Stimulated activated CD4-positive, alpha-beta T cell treated with anti-CD3 and anti-CD28 coated beads, Interleukin-4, amount 100 ng/mL, for 4 hours (primary cell): Measurements from ENCODE around the gene P2RY11.

Experiments used
- DNase-seq, 2 experiments: peaks; one replicate each; pipeline ENCODE4 v3.0.0-alpha.2; 2020

Gene P2RY11

GRCh38 chr19:10113964-10114650 lies 2.6 kb downstream of the P2RY11 start:
- DNase-seq = no peak

- no peak for DNase-seq
Measured at GRCh38 chr19:10114651-10115391, 3.3 kb downstream of the P2RY11 start.

GRCh38 chr19:10115392-10116084 lies 4.0 kb downstream of the P2RY11 start:
- DNase-seq = no peak

GRCh38 chr19:10116085-10116865 lies 4.8 kb downstream of the P2RY11 start:
- no peak for DNase-seq

DNA sequence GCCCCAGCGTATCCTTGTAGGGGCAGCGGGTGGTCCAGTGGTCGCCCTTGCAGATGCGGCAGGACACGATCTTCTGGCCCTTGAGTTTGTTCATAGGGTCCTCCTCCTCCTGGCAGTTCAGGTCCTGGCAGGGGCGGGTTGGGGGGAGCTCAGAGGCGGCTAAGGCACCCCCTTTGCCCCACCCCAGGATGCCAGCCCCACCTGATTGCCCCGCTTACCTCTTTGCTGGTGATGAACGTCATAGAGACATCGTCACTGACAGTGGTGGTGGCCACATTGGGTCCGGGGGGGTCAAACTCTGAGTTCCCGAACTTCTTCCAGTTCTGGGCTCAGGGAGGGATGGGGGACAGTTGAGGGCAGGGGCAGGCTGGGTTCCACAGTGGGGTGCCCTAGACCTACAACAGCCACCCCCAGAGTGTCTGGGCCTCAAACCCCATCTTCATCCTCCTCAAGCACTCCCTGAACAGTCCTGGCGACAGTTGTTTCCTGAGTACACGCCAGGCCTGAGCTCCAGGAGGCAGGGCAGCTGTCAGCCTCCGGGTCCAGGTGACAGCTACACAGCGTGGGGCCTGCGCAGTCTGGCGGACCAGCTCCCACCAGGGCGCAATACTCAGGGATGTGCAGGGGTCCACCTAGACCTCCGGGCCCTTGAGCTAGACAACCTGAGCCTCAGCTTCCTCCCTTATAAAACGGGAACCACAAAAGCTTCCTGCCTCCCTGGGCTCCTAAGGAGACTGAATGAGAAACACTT lies 5.5 kb downstream of the P2RY11 start:
- no peak for DNase-seq

DNA sequence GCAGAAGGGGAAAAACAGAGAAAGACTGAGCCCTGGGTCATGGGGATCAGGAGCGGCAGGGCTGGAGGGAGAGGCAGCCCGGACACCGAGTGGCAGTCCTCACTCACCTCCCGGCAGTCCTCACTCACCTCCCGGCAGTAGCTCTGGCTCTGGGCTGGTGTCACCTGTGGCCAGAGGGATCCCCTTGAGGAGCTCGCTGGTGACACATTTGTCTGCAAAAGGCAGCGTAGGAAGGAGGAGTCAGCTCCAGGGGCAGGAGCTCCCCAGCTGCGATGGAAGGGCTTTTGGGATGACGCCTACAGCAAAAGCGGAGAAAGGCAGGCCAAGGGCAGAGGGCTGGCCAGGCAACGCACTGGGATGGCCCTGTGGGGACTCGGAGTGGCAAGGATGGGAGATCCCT lies 7.5 kb downstream of the P2RY11 start:
- DNase-seq = no peak

DNA sequence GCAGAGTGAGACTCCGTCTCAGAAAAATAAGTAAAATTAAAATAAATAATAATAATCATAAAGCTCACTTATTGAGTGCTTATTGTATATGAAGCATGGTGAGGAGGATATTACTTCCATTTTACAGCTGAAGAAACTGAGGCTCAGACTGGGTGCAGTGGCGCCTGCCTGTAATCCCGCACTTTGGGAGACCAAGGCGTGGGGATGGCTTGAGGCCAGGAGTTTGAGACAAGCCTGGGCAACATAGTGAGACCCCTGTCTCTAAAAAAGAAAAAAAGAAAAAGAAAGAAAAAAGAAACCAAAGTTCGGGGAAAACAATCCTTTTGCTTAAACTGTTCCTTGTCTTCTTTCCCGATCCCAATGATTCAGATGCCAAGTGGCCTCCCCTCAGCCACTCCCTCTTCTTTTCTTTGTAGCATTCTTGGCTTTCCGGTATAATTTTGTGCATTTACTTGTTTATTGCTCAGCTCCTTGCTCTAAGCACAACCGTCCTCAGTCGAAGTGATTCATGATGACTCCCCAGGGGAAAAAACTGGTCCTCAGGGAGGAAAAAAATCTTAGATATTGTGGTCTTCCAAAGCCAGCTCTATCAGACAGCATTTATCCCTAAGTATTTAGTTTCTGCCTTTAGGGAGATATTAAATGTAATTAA lies 9.2 kb downstream of the P2RY11 start:
- DNase-seq = no peak

DNA sequence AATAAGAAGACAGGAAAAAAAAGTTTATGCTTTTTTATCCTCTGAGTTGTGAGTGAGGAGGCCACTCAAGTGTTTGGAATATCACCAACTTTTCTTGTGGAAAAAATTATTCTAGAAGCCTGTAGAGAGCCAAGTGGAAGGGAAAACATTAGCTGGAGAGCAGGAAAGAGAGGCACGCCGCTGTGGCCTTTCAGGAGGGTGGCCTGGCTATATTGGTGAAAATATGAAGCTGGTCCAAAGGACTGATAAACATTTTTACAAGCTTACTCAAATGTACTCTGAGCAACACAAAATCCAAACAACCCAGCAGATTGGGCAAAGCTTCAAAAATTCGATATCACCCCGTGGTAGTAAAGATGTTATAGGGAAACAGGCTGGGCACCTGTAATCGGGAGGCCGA lies 10.6 kb downstream of the P2RY11 start:
- DNase-seq = no peak

DNA sequence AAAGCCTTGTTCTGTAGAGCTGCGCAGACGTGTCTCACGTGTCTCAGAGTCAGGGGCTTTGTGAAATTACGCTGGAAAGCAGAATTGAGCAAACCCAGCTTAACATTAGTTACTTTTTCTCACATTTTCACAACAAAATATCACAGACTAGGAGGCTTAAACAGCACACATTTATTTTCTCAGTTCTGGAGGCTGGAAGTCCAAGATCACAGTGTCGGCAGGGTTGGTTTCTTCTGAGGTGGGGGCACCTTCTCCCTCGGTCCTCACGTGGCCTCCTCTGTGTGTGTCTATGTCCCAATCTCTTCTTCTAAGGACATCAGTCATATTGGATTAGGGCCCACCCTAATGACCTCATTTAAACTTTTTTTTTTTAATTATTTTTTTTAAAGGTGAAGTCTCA lies 12.9 kb downstream of the P2RY11 start:
- DNase-seq = no peak

GRCh38 chr19:10126213-10126639 lies 14.7 kb downstream of the P2RY11 start:
- DNase-seq = no peak

GRCh38 chr19:10132905-10133304 lies 21.4 kb downstream of the P2RY11 start:
- no peak for DNase-seq

DNA sequence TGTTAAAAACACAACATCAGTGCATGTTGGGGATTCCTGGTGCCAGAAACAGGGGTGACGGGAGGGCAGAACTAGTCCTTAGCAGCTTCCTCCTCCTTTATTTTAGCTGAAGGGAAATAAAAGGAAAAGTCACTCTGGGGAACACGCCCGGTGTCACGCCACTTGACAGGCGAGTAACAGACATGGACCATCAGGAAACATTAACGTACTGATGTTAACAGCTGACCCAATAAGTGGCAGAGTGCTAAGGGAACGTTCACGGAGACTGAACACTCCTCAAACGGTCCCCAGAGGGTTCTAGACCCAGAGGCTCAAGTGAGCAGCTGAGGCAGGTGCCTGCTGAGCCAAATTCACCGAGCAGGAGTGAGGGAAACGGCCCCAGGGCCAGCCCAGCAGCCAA lies 22.1 kb downstream of the P2RY11 start:
- DNase-seq = no peak

- DNase-seq = no peak
Measured at GRCh38 chr19:10134040-10134439, 22.5 kb downstream of the P2RY11 start.

DNA sequence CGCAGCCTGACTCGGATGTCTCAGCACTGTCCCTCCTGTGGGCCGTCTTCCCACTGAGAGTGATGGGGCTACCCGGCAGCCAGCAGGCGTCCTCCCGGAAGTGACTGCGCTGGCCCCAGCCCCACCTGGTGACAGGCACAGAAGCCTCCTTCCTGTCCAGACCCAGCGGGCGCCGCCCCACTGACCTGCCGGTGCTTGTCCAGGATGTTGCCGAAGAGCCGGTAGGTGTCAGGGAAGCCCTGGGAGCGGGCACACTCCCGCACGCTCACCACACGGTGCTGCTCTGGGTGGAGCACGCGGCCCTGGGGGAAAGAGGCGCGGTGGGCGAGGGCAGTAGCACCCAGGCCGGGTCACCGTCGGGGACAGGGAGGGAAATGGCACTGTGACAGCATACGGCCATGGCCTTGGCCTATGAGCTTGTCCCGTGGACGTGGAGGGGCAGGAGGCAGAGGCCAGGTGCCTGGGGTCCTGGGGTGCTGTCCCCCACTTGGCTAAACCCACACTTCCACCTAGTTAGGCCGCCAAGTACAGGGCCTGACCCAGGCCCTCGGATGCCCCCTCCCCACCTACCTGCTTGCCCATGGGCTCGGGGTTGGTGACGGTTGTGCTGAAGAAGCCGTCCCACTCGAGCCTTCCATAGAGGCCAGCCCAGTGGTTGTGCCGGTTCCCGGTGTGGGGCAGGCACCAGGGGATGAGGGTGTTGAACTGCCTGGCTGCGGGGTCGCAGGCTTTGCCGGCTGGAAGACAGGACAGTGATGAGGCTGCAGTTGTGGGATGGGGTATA lies 24.2 kb downstream of the P2RY11 start:
- no peak for DNase-seq

DNA sequence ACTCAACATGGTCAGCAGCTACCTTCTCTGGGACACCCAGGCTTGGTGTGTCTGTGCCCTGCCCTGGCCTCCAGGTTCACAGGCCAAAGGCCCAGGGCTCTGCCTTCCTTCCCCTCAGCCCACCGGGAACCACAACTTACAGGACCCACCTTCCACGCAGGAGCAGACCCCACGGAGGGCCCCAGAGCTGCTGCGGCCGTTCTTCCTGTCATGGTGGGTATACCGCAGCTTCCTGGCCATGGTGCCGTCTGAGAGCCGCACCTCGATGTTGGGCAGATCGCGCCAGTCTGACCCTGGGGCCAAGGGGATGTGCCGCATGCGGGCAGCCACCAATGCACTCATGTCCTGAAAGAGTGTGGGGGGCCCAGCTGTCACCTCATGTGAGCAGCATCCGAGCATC lies 25.4 kb downstream of the P2RY11 start:
- DNase-seq = no peak

GRCh38 chr19:10137751-10138682 lies 26.5 kb downstream of the P2RY11 start:
- no peak for DNase-seq

GRCh38 chr19:10138879-10139795 lies 27.6 kb downstream of the P2RY11 start:
- no peak for DNase-seq

DNA sequence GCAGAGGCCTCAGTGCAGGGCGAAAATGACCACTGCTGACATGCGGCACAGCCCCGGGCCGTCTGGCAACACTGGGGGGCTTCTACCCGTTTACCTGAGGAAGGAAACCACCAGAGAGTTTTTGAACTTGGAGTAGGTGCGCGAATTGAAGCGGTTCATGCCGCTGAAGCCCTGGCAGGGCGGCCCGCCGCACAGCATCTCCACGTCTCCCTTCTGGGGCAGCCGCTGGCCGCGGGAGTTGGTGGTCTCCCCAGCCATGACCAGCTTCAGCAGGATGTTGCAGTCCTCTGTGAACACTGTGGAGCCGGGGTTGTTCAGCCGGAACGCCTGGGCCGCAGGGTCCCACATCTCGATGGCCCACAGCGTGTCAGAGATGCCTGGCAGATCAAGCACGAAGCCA lies 28.5 kb downstream of the P2RY11 start:
- no peak for DNase-seq

DNA sequence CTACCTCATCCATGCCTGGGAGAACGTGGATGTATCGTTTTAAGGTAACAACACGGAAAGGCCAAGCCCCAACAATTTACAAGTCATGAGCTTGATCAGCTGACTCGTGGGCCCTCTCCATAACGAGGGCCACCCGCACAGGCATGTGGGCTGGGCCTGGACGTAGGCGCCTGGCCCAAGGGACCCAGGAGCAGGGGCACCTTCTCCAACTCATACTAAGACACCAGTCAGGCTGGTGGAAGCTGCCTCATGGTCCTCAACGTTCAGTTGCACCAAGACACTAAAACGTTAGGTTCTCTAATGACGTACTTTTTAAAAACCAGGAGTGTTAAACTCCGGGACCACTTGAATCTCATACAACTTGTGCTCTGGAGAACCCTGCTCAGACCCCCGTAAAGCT lies 30.0 kb downstream of the P2RY11 start:
- DNase-seq = no peak
